Activated CD8-positive, alpha-beta T cell treated with anti-CD3 and anti-CD28 coated beads, Interleukin-2, amount 10 ng/mL, durations not matched to agents 7 days and 5 days (primary cell): ENCODE results near the gene ATXN2L. TPM values are rescaled to one million over a fixed set of nuclear protein-coding genes. Genes with fewer than 3 reads are reported as not detected.
"Not testable (repeated sequence)": the region's sequence is repeated elsewhere in the genome, so short reads cannot be mapped to it uniquely, and the experiment has no call there.

Experiments
- ATAC-seq: fragments of 150-1000 bp; cut with Tn5 transposase; one replicate; pipeline ENCODE4 v1.10.0; 2021; ENCODE audit warnings: moderate library complexity
- CTCF ChIA-PET: fragments of 350-600 bp; sonication (Branson Sonifier 250); formaldehyde crosslinking; loops from one replicate; lab custom pipeline; 2021; ENCODE audit warnings: antibody characterized with exemption; lab: Charles Lee
- POLR2A ChIA-PET: fragments of 350-600 bp; sonication (Branson Sonifier 250); formaldehyde crosslinking; loops from one replicate; lab custom pipeline; 2021; ENCODE audit warnings: antibody characterized with exemption; lab: Charles Lee
- DNase-seq: peaks from one replicate; pipeline ENCODE4 v3.0.0-alpha.2; 2020
- H3K27ac Mint-ChIP-seq: one replicate; pipeline ENCODE4 v1.8.0; 2021; ENCODE audit warnings: mild to moderate bottlenecking, mixed read lengths
- H3K27me3 Mint-ChIP-seq: one replicate; pipeline ENCODE4 v1.8.0; 2021; ENCODE audit warnings: low read depth, mixed read lengths
- H3K36me3 Mint-ChIP-seq: one replicate; pipeline ENCODE4 v1.8.0; 2021; ENCODE audit warnings: low read depth, mixed read lengths
- H3K4me1 Mint-ChIP-seq: one replicate; pipeline ENCODE4 v1.8.0; 2021; ENCODE audit warnings: low read depth, mixed read lengths
- H3K4me3 Mint-ChIP-seq: one replicate; pipeline ENCODE4 v1.8.0; 2021; ENCODE audit warnings: mild to moderate bottlenecking, mixed read lengths
- H3K9me3 Mint-ChIP-seq: one replicate; pipeline ENCODE4 v1.8.0; 2022; ENCODE audit warnings: mixed read lengths; ENCODE audit not compliant: insufficient read depth
- total RNA-seq, 2 experiments: library from RNA; stranded (reverse); gene quantifications; one replicate each; pipeline ENCODE4 v1.2.3, GENCODE V29; 2021

ATXN2L gene
- total RNA-seq: 100 to 1,000 TPM; 256 to 269 TPM

- ATAC-seq (peak; percentile 62), DNase-seq (peak; percentile 95)
- H3K4me1 Mint-ChIP-seq: peaks cover 38% of the 10 kb centered on the region
- H3K27ac Mint-ChIP-seq: peak within 1 kb of the TSS; percentile 96
- no peaks in the 10 kb centered on the region for H3K27me3 Mint-ChIP-seq
- POLR2A ChIA-PET: interaction anchor here (0.6 to 4.0 kb wide), 20 partner anchors 9 to 330 kb away, joined by 3 to 49 read pairs (median 4); partner anchors contain the start of genes APOBR, CLN3, NFATC2IP and SH2B1
- H3K36me3 Mint-ChIP-seq: peaks cover 47% of the 10 kb centered on the region
- no peaks in the 10 kb centered on the region for H3K9me3 Mint-ChIP-seq
- CTCF ChIA-PET: interaction anchor here (1.1 to 4.6 kb wide), 2 partner anchors 22 to 122 kb away, joined by 3 to 27 read pairs; no protein-coding TSS in a partner anchor
- peak within 1 kb of the TSS; percentile 93 for H3K4me3 Mint-ChIP-seq
These were observed at the start of gene ATXN2L for GRCh38 chr16:28822520-28823290. TSS of gene ATXN2L (plus strand) at chr16:28822999. CDS start at chr16:28823260, 261 bp downstream.

GRCh38 chr16:28781697-28782096 is 41.1 kb upstream of the ATXN2L start:
- H3K27me3 Mint-ChIP-seq, DNase-seq, H3K36me3 Mint-ChIP-seq, ATAC-seq, H3K27ac Mint-ChIP-seq, H3K4me3 Mint-ChIP-seq, H3K9me3 Mint-ChIP-seq, CTCF ChIA-PET, H3K4me1 Mint-ChIP-seq, POLR2A ChIA-PET: not testable (repeated sequence)

- H3K36me3 Mint-ChIP-seq, DNase-seq, H3K9me3 Mint-ChIP-seq, POLR2A ChIA-PET, ATAC-seq, H3K4me3 Mint-ChIP-seq, H3K4me1 Mint-ChIP-seq, CTCF ChIA-PET, H3K27ac Mint-ChIP-seq, H3K27me3 Mint-ChIP-seq: not testable (repeated sequence)
These were observed 40.4 kb upstream of the ATXN2L start for GRCh38 chr16:28782357-28782756.

- POLR2A ChIA-PET, H3K27me3 Mint-ChIP-seq, H3K4me1 Mint-ChIP-seq, H3K36me3 Mint-ChIP-seq, CTCF ChIA-PET, H3K9me3 Mint-ChIP-seq: not testable (repeated sequence)
- ATAC-seq (peak; percentile 90), DNase-seq (peak; percentile 81)
- Mint-ChIP-seq H3K27ac (peak overlapping the region; percentile 84), H3K4me3 (peak overlapping the region; percentile 61)
These were observed 20.4 kb upstream of the ATXN2L start for GRCh38 chr16:28802235-28803019.

GRCh38 chr16:28807445-28808120 is 15.2 kb upstream of the ATXN2L start:
- POLR2A ChIA-PET, CTCF ChIA-PET, H3K4me1 Mint-ChIP-seq, H3K36me3 Mint-ChIP-seq, H3K27ac Mint-ChIP-seq, H3K9me3 Mint-ChIP-seq, H3K27me3 Mint-ChIP-seq, H3K4me3 Mint-ChIP-seq, ATAC-seq, DNase-seq: not testable (repeated sequence)

GRCh38 chr16:28820016-28820415 is 2.8 kb upstream of the ATXN2L start:
- Mint-ChIP-seq H3K27me3 (no peaks in the 10 kb centered on the region), H3K4me1 (peaks cover 19% of the 10 kb centered on the region), H3K9me3 (no peaks in the 10 kb centered on the region), H3K36me3 (peaks cover 25% of the 10 kb centered on the region), H3K27ac (no peak overlapping the region), H3K4me3 (peak overlapping the region; percentile 34)
- ChIA-PET CTCF (no interaction called here), POLR2A (interaction anchor here (4.0 kb wide), 1 partner anchor 26 kb away, joined by 49 read pairs; the partner anchor contains the start of gene TUFM)
- DNase-seq (no peak), ATAC-seq (no peak)

GRCh38 chr16:28820546-28820945 is 2.3 kb upstream of the ATXN2L start:
- peak overlapping the region; percentile 34 for H3K4me3 Mint-ChIP-seq
- H3K27me3 Mint-ChIP-seq, DNase-seq, ATAC-seq, H3K9me3 Mint-ChIP-seq, H3K27ac Mint-ChIP-seq: not testable (repeated sequence)
- CTCF ChIA-PET: interaction anchor here (4.6 kb wide), 1 partner anchor 124 kb away, joined by 27 read pairs; no protein-coding TSS in a partner anchor
- POLR2A ChIA-PET: interaction anchor here (4.0 kb wide), 1 partner anchor 25 kb away, joined by 49 read pairs; the partner anchor contains the start of gene TUFM
- peaks cover 30% of the 10 kb centered on the region for H3K36me3 Mint-ChIP-seq
- H3K4me1 Mint-ChIP-seq: peaks cover 24% of the 10 kb centered on the region

GRCh38 chr16:28821874-28822519 is 802 bp upstream of the ATXN2L start:
- ChIA-PET CTCF (interaction anchor here (1.1 to 4.6 kb wide), 3 partner anchors 23 to 123 kb away, joined by 3 to 27 read pairs (median 4); no protein-coding TSS in a partner anchor), POLR2A (interaction anchor here (0.6 to 4.0 kb wide), 22 partner anchors 9 to 330 kb away, joined by 3 to 49 read pairs (median 4); partner anchors contain the start of genes APOBR, CLN3, NFATC2IP and SGF29)
- DNase-seq (no peak), ATAC-seq (no peak)
- Mint-ChIP-seq H3K4me3 (peak overlapping the region; percentile 82), H3K27ac (peak overlapping the region; percentile 82), H3K36me3 (peaks cover 41% of the 10 kb centered on the region), H3K27me3 (no peaks in the 10 kb centered on the region), H3K9me3 (no peaks in the 10 kb centered on the region), H3K4me1 (peaks cover 38% of the 10 kb centered on the region)

- CTCF ChIA-PET: interaction anchor here (1.0 to 4.6 kb wide), 2 partner anchors 23 to 121 kb away, joined by 3 to 27 read pairs; partner anchors contain the start of gene TUFM
- H3K36me3 Mint-ChIP-seq: peaks cover 53% of the 10 kb centered on the region
- POLR2A ChIA-PET: interaction anchor here (0.6 to 4.0 kb wide), 19 partner anchors 8 to 1716 kb away, joined by 3 to 49 read pairs (median 5); partner anchors contain the start of genes APOBR, CLN3, NFATC2IP and SH2B1
- peak overlapping the region; percentile 96 for H3K27ac Mint-ChIP-seq
- ATAC-seq (peak; percentile 35), DNase-seq (no peak)
- H3K27me3 Mint-ChIP-seq: no peaks in the 10 kb centered on the region
- H3K4me1 Mint-ChIP-seq: peaks cover 44% of the 10 kb centered on the region
- peak overlapping the region; percentile 93 for H3K4me3 Mint-ChIP-seq
- no peaks in the 10 kb centered on the region for H3K9me3 Mint-ChIP-seq
These were observed 583 bp downstream of the ATXN2L start for GRCh38 chr16:28823291-28823872.
